Keratinocyte (primary cell): ENCODE measurements around the gene SLC2A4RG. TPM values are rescaled to one million over a fixed set of nuclear protein-coding genes. Genes with fewer than 3 reads are reported as not detected.

Source experiments
- DNase-seq: peaks from one replicate; pipeline ENCODE4 v3.0.0-alpha.2; 2011; ENCODE audit warnings: low read depth, missing footprints, low spot score
- FAIRE-seq: peaks from 2 replicates; lab custom pipeline; 2011; peaks lifted over from hg19 to GRCh38; lab: Jason Lieb, UNC
- H2AFZ ChIP-seq: 2 replicates; pipeline ENCODE4 v1.6.0; 2012; ENCODE audit warnings: low read length, control low read depth, inconsistent platforms; ENCODE audit not compliant: control insufficient read depth
- H3K27ac ChIP-seq: 2 replicates; pipeline ENCODE4 v1.5.1; 2011; ENCODE audit warnings: low read length; ENCODE audit not compliant: control insufficient read depth, insufficient read depth
- H3K27me3 ChIP-seq: 3 replicates; pipeline ENCODE4 v1.6.0; 2011; ENCODE audit warnings: low read length; ENCODE audit not compliant: control insufficient read depth, insufficient read depth; ENCODE audit errors: extremely low read depth
- H3K36me3 ChIP-seq, 2 experiments: 2 replicates in 1 of 2; 3 replicates in 1 of 2; pipeline ENCODE4 v1.5.1; 2011; ENCODE audit warnings: low read length in 2 of 2, mild to moderate bottlenecking in 1 of 2; ENCODE audit not compliant: control insufficient read depth in 2 of 2, insufficient read depth in 2 of 2; ENCODE audit errors: extremely low read depth in 1 of 2
- H3K4me1 ChIP-seq: 3 replicates; pipeline ENCODE4 v1.5.1; 2011; ENCODE audit warnings: low read length; ENCODE audit not compliant: control insufficient read depth, insufficient read depth; ENCODE audit errors: extremely low read depth
- H3K4me2 ChIP-seq: 3 replicates; pipeline ENCODE4 v1.6.0; 2011; ENCODE audit warnings: low read depth, low read length; ENCODE audit not compliant: control insufficient read depth, insufficient read depth; ENCODE audit errors: extremely low read depth
- H3K4me3 ChIP-seq, 3 experiments: fragments of 200-600 bp in 1 of 3; sonication (generic) in 1 of 3; 2 replicates in 2 of 3; 3 replicates in 1 of 3; pipeline ENCODE4 v1.5.1; 2011 to 2016; ENCODE audit warnings: low read length in 3 of 3, mild to moderate bottlenecking in 3 of 3, control low read depth in 2 of 3, inconsistent platforms in 1 of 3, low read depth in 1 of 3, mixed read lengths in 1 of 3, mixed run types in 1 of 3, moderate library complexity in 1 of 3; ENCODE audit not compliant: control insufficient read depth in 2 of 3, insufficient read depth in 2 of 3; ENCODE audit errors: extremely low read depth in 1 of 3
- H3K79me2 ChIP-seq: 2 replicates; pipeline ENCODE4 v1.6.0; 2012; ENCODE audit warnings: low read length; ENCODE audit not compliant: control insufficient read depth, insufficient read depth
- H3K9ac ChIP-seq: 3 replicates; pipeline ENCODE4 v1.6.0; 2011; ENCODE audit warnings: low read length; ENCODE audit not compliant: control insufficient read depth, insufficient read depth; ENCODE audit errors: extremely low read depth
- H3K9me1 ChIP-seq: 3 replicates; pipeline ENCODE4 v1.6.0; 2011; ENCODE audit warnings: low read length; ENCODE audit not compliant: control insufficient read depth, insufficient read depth; ENCODE audit errors: extremely low read depth
- H3K9me3 ChIP-seq: 2 replicates; pipeline ENCODE4 v1.5.1; 2012; ENCODE audit warnings: low read depth, low read length; ENCODE audit not compliant: control insufficient read depth
- H4K20me1 ChIP-seq: 3 replicates; pipeline ENCODE4 v1.6.0; 2011; ENCODE audit warnings: low read length; ENCODE audit not compliant: control insufficient read depth, insufficient read depth; ENCODE audit errors: extremely low read depth
- CTCF ChIP-seq, 3 experiments: IDR thresholded peaks in 1 of 3; conservative IDR thresholded peaks in 1 of 3; optimal IDR thresholded peaks in 1 of 3; 2 replicates in 2 of 3; 3 replicates in 1 of 3; pipeline versions ENCODE3 to v1.5.1; 2011; ENCODE audit warnings: low read length in 3 of 3, mild to moderate bottlenecking in 3 of 3, moderate library complexity in 2 of 3, control low read depth in 1 of 3, inconsistent platforms in 1 of 3; ENCODE audit not compliant: insufficient read depth in 2 of 3; ENCODE audit errors: extremely low read depth in 1 of 3
- EZH2 ChIP-seq: IDR thresholded peaks from one replicate; pipeline ENCODE4 v1.6.1; 2012; ENCODE audit warnings: inconsistent platforms, mild to moderate bottlenecking, low read length, moderate library complexity
- dilution Hi-C: fragments of 300-500 bp; cut with MboI; formaldehyde crosslinking; loops from one replicate; pipeline ENCODE4 v1.7.0; 2020; ENCODE audit warnings: low sequenced_read_pairs; ENCODE audit not compliant: extremely low pct_ligation_motif_present
- polyA plus RNA-seq, 5 experiments: library from polyadenylated mRNA; depleted of rRNA in 3 of 5; stranded (reverse) in 3 of 5; stranded (forward) in 1 of 5; unstranded in 1 of 5; fragments of >200 nt; gene quantifications; 1 replicate in 1 of 5; 2 replicates in 3 of 5; 3 replicates in 1 of 5; pipeline versions ENCODE4 v1.2.1 to v1.2.3, GENCODE V29; 2011 to 2012; ENCODE audit warnings: missing spikeins in 2 of 5, low read depth in 1 of 5, low replicate concordance in 1 of 5

Gene SLC2A4RG
- polyA plus RNA-seq, 1 donor (not counting 4 experiments of a cell fraction or from before 2014, with no cell fraction given), result 23.5 TPM

GRCh38 chr20:63690898-63691710 lies 48.5 kb upstream of the SLC2A4RG start:
- dilution Hi-C loops, result no loop called here

GRCh38 chr20:63691711-63692435 lies 47.7 kb upstream of the SLC2A4RG start:
- Histone ChIP-seq H3K27ac (no peak overlapping the region), H3K9ac (no peak overlapping the region), H3K4me1 (peaks cover 35% of the 10 kb centered on the region), H3K27me3 (no peaks in the 10 kb centered on the region), H3K36me3 (no peaks in the 10 kb centered on the region), H3K4me2 (no peak overlapping the region), H3K79me2 (peaks cover 4% of the 10 kb centered on the region), H2AFZ (no peak overlapping the region), H3K9me1 (no peaks in the 10 kb centered on the region), H3K9me3 (no peaks in the 10 kb centered on the region), H3K4me3 (no peak overlapping the region), H4K20me1 (no peaks in the 10 kb centered on the region)
- no peak for DNase-seq
- dilution Hi-C loops, result no loop called here
- no peak for TF ChIP-seq EZH2
- no peak for TF ChIP-seq CTCF (optimal IDR thresholded peaks at IDR 0.05 in 1 of 3, IDR thresholded peaks at IDR 0.05 in 1 of 3, conservative IDR thresholded peaks at IDR 0.05 in 1 of 3; ENCODE audit: extremely low read depth in 1 of 3, insufficient read depth in 2 of 3, low read length in 3 of 3)
- no peak for FAIRE-seq

More at GRCh38 chr20:63690898-63691710, 48.5 kb upstream of the SLC2A4RG start:
- peak; percentile 52 for FAIRE-seq
- TF ChIP-seq CTCF (optimal IDR thresholded peaks at IDR 0.05 in 1 of 3, IDR thresholded peaks at IDR 0.05 in 1 of 3, conservative IDR thresholded peaks at IDR 0.05 in 1 of 3; ENCODE audit: extremely low read depth in 1 of 3, insufficient read depth in 2 of 3, low read length in 3 of 3) (no peak), EZH2 (no peak)
- no peak for DNase-seq
- Histone ChIP-seq H4K20me1 (no peaks in the 10 kb centered on the region), H2AFZ (no peak overlapping the region), H3K9ac (no peak overlapping the region), H3K27ac (no peak overlapping the region), H3K36me3 (no peaks in the 10 kb centered on the region), H3K79me2 (no peaks in the 10 kb centered on the region), H3K27me3 (no peaks in the 10 kb centered on the region), H3K4me1 (peaks cover 38% of the 10 kb centered on the region), H3K9me3 (no peaks in the 10 kb centered on the region), H3K4me3 (no peak overlapping the region), H3K9me1 (no peaks in the 10 kb centered on the region), H3K4me2 (peak overlapping the region; percentile 32)
